GM18511 (cell line): Measurements from ENCODE around the gene DCAF15.
"Not testable (repeated sequence)": the region's sequence is repeated elsewhere in the genome, so short reads cannot be mapped to it uniquely, and the experiment has no call there.

Source experiments
- ATAC-seq: cut with Tn5 transposase; IDR thresholded peaks from one replicate; pipeline ENCODE4 v1.9.1; 2021; ENCODE audit warnings: mild to moderate bottlenecking, moderate library complexity; ENCODE audit not compliant: unreplicated experiment

Gene DCAF15

DNA sequence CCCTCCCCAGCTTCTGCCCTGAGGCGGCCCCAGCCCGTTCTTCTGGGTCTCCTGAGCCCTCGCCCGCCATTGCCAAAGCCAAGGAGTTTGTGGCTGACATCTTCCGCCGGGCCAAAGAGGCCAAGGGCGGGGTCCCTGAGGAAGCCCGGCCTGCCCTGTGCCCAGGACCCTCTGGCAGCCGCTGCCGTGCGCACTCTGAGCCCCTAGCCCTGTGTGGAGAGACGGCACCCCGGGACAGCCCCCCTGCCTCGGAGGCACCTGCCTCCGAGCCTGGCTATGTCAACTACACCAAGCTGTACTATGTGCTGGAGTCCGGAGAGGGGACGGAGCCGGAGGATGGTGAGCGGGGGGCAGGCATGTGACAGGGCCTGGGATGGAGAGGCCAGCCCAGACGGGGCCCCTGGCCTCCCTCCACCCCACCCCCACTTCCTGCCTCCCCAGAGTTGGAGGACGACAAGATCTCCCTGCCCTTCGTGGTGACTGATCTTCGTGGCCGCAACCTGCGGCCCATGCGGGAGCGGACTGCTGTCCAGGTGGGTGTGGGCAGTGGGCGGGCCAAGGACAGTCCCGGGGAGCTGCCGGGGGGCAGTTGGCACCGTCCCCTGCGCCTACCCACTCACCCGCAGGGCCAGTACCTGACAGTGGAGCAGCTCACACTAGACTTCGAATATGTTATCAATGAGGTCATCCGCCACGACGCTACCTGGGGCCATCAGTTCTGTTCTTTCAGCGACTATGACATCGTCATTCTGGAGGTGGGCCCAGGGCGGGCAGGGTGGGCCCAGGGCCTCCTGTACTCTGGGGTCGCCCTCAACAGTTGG lies 7.0 kb downstream of the DCAF15 start:
- ATAC-seq: no peak

DNA sequence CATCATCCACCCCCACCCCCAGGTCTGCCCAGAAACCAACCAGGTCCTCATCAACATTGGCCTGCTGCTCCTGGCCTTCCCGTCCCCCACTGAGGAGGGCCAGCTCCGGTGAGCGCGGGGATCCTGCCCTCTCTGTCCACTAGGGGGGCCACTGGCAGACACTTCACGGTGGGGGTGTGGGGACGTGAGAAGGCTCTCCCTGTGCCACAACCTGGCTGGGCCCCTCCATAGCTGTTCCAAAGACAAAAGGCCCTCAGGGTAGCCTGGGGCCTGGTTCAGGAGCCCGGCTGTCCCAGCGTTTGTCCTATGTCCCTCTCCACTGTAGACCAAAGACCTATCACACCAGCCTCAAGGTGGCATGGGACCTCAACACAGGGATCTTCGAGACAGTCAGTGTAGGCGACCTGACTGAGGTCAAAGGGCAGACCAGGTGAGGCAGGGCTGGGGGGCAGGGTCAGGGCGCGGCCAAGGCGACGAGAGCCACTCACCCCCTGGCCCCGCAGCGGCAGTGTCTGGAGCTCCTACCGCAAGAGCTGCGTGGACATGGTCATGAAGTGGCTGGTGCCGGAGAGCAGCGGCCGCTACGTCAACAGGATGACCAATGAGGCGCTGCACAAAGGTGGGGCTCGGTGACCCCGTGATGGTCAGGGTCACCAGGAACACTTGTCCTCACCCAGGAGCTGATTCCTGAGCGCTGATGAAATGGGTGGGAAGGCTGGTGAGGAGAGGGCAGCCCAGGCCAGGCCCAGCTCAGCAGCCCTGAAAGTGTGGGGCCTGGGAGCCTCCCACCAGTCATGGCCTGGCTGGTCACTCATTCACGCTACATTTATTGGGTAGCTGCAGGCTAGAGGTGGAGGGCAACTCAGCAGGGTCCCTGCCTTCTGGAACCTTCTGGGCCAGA lies 7.9 kb downstream of the DCAF15 start:
- no peak for ATAC-seq

DNA sequence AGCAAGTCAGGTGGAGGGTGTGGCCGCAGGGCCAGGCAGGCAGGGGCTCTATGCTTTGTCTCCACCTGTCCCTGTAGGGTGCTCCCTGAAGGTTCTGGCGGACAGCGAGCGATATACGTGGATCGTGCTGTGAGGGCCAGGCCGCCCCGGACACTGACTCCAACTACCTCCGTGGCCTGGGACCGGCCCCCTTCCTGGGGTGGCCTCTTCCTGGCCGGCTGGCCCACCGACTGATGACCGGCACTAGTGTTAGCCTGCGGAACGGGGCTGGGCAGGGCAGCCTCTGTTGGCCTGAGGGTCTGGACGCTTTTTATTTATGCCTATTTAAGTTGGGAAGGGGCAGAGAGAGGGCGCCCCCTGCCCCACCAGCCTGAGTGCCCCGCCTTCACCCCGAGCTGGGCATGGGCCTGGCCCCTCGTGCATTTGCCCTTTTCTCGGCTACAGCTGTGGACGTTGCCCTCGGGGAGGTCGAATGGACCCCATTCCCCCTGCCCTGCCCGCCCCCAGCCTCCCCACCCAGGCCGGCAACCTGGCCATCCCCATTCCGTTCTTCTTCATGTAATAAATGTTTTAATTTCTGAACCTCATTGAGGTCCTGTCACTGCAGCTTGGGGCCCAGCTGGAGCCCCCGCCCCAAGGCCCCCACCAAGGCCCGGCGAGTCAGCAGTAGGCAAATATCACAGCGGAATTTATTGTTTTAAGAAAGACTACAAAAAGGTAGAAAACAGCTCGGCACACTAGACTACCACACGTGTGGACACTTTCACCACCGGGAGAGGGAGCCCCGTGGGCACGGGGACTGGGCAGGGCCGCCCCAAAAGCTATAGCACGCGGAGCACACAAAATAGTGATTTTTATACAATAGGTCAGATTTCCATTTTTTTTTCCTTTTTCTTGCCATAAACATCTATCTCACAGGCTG lies 8.8 kb downstream of the DCAF15 start:
- no peak for ATAC-seq

DNA sequence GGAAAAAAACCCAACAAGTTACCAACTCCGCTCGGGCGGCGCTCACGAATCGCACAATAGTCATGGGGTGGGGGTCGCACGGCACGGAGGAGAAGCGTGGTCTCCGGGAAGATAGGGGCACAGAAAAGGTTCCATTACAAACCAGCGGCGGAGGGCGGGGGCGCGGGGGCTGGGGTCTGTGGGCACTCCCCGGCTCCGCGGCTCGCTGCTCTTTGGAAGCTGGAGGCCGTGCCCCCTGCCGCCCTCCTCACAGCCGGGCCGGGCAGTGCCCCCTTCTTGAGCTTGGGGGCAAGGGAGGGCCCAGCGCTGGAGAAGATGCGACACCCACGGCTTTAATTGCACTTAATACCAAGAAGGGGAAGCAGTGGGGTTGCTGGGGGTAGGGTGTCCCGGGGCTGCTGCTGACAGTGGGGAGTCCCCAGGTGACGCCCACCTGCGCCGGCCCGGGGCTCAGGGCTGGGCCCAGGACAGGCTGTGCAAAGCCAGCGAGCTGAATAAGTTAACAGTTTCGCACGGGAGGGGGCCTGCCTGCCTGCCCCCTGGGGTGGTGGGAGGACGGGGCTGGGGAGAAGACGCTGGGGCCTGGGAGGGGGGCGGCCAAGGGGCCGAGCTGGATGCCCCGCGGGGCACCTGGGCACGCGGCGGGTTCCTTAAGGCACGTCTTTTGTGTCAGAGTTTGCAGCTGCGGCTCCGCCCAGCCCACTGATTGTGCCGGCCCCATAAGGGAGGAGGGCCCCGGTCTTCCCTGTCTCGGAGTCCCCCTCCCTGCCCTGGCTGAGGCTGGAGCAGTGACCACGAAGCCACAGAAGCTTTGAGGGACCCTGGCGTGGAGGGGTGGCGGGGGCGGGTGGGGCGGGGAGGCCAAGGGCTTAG lies 9.8 kb downstream of the DCAF15 start:
- ATAC-seq: no peak

DNA sequence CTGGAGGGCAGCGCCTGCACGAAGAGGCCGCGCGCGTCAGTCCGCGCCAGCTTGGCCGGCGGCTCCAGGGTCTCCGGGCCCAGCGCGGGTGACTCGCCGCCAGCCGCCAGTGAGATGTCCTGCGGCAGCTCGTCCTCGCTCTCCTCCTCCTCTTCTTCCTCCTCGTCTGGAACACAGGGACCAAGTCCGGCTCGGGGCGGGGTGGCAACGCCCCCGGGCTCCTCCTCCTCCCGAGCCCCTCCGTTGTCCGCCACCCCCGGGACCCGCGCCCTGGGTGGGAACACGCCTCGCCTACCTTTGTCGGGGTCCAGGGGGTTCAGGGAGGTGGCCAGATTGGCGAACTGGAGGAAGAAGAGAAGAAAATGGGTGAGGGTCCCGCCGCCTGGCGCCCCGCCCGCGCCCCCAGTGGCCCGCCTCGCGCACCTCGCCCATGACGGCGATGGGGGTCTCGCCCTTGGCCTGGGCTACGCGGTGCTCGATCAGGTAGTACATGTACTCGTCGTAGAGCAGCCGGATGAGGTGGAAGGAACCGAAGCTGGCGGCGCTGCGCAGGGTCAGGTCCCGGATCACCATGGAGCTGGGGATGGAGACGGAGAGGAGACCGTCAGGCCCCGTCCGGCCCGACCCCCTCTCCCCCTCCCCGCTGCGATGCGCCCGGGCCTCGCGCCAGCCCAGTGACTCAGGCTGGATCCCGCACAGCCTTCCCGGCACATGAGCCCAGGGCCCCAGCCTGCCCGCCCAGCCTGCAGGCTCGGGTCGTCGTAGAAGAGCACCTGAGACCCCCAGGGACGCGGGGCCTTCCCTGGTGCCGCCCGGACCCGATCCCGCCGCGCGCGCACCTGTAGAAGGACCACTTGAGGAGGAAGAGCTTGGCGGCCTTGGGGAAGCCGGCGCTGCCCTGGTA lies 10.6 kb downstream of the DCAF15 start:
- no peak for ATAC-seq

DNA sequence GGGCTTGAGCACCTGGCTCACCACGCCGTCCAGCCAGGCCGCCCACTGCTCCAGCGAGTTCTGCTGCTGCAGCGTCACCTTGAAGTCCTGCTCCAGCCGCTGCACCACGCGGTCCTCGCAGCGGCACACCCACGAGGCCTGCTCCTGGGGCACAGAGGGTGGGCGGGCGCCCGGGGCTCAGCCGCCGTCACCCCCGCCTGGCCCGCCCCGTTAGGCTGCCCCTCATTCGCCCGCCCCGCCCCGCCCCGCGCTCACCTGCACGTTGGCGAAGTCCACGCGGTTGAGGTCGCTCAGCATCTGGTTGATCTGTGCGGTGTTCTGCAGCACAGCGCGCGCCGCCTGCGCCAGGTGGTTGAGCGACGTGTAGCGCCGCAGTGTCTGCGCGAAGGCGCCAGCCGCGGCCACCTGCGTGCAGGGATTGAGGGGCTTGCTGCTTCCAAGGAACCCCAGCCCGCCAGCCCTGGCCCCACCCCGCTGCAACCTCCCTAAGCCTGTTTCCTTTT lies 11.3 kb downstream of the DCAF15 start:
- no peak for ATAC-seq

DNA sequence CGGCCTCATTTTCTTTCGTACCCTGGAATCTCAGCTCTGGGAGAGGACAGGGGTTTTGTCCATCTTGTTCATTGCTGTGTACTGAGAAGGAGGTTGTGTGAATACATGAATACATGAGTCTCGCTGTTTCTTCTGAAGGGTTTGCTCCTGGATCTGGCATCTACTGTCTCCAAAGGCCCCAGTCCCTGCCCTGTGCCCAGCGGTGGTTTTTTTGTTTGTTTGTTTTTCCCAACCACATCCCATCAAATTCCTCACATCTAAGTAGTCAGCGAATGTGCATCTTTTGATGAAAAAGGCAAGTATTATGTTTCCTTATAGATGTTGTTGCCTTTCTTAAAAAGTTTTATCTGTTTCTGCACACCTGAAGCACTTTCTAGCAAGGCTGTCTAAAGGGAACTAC lies 12.5 kb downstream of the DCAF15 start:
- no peak for ATAC-seq

DNA sequence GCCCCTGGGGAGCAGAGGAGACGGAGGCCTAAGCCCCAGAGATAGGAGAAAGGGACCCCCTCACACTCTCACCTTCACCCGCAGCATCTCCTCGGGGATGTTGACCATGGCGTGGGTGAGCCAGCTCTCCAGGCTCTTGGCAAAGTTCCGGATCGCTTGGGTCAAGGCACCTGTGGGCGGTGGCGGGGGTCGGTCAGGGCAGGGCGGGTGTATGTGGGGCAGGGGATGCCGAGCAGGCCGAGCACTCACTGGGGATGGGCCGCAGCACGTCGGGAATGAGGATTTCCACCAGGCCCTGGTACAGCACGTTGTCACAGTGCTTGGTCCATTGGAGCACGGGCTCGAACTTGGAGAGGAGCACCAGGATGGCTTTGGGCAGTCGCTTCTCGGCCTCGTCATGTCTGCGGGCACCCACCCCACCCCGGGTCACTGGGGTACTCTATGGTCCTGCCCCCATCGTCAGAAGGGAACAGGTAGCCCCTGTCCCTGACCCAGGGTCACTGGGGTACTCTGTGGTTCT lies 13.1 kb downstream of the DCAF15 start:
- no peak for ATAC-seq

DNA sequence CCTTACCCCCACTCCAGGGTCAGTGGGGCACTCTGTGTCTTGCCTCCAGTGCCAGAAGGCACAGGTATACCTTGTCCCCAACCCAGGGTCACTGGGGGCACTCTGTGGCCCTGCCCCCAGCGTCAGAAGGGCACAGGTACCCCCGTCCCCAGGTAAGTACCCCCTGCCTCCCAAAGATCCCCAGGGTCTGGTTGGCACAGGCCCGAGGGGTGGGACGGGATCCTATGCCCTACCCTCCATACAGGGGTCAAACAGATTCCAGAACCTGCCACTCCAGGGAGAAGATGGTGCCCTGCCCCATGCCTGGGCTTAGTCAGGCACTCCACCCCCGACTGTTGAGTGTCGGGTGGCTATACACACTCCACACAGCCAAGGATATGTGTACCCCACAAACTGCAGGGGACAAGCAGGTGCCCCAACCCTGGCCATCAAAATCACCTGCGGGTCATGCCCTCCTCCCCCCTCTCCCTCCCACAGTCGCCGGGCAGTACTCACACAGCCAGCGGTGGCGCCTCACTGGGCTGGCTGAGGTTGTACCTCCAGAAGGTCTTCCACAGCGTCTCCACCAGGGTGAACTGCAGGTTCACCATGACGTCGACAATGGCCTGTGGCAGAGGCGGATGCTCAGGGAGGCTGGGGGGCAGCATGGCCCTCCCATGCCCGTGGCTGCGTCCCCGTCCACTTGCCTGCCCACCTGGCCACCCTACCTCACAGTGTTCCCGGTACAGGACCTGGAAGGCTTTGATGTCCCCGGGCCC lies 13.8 kb downstream of the DCAF15 start:
- ATAC-seq: no peak

DNA sequence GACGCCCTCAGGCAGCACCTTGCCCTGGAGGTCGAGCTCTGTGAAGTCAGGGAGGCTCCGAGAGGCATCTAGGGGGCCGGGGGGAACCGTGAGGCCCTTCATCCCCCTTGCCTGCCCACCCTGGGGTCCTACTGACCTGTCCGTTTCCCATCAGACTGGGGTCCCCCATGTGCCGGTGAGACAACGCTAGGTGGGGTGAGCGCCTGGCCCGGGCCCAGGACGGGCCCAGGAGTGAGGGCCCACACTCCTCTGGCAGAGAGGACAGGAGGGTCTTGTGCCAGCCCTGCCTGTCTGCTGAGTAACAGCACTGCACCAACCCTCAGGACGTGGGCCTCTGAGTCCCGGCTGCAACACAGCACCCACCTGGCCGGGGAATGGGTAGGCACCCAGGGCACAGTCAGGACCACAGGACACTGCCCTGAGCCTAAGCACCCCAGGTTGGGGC lies 14.4 kb downstream of the DCAF15 start:
- ATAC-seq: no peak

DNA sequence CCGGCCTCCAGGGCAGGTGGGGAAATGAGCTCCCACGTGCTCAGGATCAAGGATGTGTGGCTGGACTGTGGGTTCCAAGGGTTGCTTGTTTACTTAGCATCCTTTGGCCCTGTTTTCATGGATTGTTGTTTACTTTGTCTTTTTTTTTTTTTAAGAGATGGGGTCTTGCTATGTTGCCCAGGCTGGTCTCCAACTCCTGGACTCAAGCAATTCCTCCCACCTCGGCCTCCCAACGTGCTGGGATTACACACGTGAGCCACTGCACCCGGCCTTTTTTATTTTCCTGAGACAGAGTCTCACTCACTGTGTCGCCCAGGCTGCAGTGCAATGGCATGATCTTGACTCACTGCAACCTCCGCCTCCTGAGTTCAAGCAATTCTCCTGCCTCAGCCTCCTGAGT lies 14.9 kb downstream of the DCAF15 start:
- ATAC-seq: not testable (repeated sequence)

DNA sequence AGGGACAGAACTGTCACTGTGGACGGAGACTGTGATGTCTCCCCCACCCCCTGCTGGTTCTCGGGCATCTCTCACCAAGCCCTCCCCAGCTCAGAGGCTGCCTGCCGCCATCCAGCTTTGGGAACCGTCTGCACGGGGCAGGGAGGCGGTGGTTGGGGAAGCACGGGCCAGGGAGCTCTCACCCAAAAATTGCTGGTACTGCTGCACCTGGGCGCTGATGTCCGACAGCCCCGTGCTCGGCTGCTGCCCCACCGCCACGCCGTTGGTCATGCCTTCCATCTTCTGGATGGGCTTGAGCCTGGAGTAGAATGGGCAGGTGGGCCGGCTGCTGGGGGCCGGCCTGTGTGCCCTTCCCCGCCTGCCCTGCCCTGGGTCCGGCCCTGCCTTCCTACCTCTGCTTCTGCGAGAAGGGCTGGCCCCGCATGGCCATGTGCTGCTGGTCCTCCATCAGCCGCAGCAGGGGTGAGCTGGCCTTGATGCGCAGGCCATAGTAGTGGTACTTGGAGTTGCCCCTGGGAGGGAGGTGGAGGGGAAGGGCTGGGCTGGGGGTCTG lies 16.1 kb downstream of the DCAF15 start:
- ATAC-seq: no peak

DNA sequence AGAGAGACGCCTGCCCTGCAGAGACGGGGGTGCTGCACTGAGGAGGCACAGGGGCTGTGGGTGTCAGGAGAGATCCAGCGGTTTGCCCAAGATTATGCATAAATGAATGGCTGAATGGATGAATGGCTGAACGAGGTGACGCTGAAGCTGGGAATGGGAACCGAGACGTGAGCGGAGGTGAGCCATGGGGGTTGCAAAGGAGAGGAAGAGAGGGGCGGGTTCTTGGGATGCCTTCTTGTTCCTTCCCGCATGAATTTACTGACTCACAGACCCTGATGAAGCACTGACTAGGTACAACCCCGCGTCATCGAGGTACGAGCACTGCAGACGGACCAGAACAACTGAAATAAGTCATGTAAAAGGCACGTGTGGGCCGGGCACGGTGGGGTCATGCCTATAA lies 16.7 kb downstream of the DCAF15 start:
- no peak for ATAC-seq

DNA sequence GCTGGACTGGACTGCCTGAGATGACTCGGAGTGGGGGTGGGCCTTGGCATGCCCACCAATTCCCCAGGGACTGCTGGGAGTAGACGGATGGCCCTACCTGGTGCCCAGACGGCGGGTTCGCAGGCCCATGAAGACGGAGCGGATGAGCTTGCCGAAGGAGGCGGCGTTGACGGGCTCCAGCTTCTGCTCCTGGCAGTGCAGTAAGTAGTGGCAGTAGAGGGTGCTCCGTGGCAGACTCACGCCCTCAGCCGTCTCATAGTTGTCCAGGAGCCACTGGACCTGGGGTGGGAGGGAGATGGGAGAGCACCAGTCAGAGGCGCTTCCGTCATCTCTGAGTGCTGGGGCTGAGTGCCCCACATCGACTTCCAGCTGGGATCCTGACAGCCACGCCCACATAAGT lies 17.6 kb downstream of the DCAF15 start:
- ATAC-seq: no peak

DNA sequence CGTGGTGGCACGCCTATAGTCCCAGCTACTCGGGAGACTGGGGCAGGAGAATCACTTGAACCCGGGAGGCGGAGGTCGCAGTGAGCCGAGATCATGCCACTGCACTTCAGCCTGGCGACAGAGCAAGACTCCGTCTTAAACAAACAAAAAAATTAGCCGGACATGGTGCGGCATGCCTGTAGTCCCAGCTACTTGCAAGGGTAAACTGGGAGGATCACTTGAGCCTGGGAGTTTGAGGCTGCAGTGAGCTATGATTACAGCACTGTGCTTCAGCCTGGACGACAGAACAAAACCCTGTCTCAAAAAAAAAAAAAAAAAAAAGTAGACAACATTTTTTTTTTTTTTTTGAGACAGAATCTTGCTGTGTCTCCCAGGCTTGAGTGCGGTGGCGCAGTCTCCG lies 19.6 kb downstream of the DCAF15 start:
- not testable (repeated sequence) for ATAC-seq

DNA sequence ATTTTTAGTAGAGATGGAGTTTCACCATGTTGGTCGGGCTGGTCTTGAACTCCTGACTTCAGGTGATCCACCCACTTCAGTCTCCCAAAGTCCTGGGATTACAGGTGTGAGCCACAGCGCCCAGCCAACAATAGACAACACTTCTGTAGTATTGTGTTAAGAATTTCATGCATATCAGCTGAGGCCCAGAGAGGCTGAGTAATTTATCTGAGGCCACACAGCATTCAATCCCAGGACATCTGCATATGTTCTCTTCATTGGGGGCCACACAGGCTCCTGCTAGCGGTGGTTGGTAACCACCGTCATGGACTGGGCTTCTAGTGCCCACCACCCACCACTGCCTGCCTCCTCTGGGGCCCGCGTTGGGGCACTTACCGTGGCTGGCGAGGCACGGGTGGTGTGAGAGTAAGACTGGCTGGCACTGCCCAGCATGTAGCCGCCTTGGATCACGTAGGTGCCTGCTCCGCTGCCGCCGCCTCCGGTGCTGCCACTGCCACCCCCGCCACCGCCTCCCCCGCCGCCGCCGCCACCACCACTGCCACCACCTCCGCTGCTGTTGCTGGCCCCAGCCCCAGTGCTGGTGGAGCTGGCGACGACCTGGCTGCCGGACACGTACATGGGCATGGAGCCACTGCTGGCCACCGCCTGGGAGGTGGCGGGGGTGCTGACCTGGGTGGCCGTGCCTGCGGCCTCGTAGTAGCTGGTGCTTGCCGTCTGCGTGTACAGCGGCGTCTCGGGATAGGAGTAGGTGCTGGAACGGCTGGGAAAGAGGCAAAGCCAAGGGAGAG lies 20.3 kb downstream of the DCAF15 start:
- no peak for ATAC-seq

DNA sequence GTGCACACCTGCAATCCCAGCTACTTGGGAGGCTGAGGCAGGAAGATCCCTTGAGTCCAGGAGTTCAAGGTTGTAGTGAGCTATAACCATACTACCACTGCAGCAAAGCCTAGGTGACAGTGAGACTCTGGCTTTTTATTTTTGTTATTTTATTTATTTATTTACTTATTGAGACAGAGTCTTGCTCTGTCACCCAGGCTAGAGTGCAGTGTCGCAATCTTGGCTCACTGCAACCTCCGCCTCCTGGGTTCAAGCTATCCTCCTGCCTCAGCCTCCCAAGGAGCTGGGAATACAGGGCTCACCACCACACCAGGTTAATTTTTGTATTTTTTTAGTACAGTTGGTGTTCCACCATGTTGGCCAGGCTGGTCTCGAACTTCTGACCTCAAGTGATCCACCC lies 21.2 kb downstream of the DCAF15 start:
- ATAC-seq: not testable (repeated sequence)
